Activated CD4-positive, alpha-beta memory T cell treated with anti-CD3 and anti-CD28 coated beads, Interleukin-2, amount 10 ng/mL, durations not matched to agents 7 days and 5 days (primary cell): Measurements from ENCODE around the gene CHTF18. TPM values are rescaled to one million over a fixed set of nuclear protein-coding genes. Genes with fewer than 3 reads are reported as not detected.
"Not testable (repeated sequence)": the region's sequence is repeated elsewhere in the genome, so short reads cannot be mapped to it uniquely, and the experiment has no call there.

Source experiments
- CTCF ChIA-PET: fragments of 350-600 bp; sonication (Branson Sonifier 250); formaldehyde crosslinking; loops from one replicate; lab custom pipeline; 2021; ENCODE audit warnings: antibody characterized with exemption, inconsistent platforms; lab: Charles Lee
- POLR2A ChIA-PET: fragments of 350-600 bp; sonication (Branson Sonifier 250); formaldehyde crosslinking; loops from one replicate; lab custom pipeline; 2021; ENCODE audit warnings: antibody characterized with exemption; lab: Charles Lee
- DNase-seq: peaks from one replicate; pipeline ENCODE4 v3.0.0-alpha.2; 2020
- H3K27ac Mint-ChIP-seq: one replicate; pipeline ENCODE4 v1.8.0; 2021; ENCODE audit warnings: mild to moderate bottlenecking, mixed read lengths
- H3K27me3 Mint-ChIP-seq: one replicate; pipeline ENCODE4 v1.8.0; 2021; ENCODE audit warnings: mixed read lengths
- H3K36me3 Mint-ChIP-seq: one replicate; pipeline ENCODE4 v1.8.0; 2021; ENCODE audit warnings: low read depth, mixed read lengths
- H3K4me1 Mint-ChIP-seq: one replicate; pipeline ENCODE4 v1.8.0; 2021; ENCODE audit warnings: mixed read lengths
- H3K4me3 Mint-ChIP-seq: one replicate; pipeline ENCODE4 v1.8.0; 2021; ENCODE audit warnings: mild to moderate bottlenecking, mixed read lengths
- H3K9me3 Mint-ChIP-seq: one replicate; pipeline ENCODE4 v1.8.0; 2021; ENCODE audit warnings: mixed read lengths
- total RNA-seq, 2 experiments: library from RNA; stranded (reverse); gene quantifications; one replicate each; pipeline ENCODE4 v1.2.3, GENCODE V29; 2021

CHTF18 gene
- total RNA-seq, 2 experiments from 2014 or later: 77.6 to 80.0 TPM

DNA sequence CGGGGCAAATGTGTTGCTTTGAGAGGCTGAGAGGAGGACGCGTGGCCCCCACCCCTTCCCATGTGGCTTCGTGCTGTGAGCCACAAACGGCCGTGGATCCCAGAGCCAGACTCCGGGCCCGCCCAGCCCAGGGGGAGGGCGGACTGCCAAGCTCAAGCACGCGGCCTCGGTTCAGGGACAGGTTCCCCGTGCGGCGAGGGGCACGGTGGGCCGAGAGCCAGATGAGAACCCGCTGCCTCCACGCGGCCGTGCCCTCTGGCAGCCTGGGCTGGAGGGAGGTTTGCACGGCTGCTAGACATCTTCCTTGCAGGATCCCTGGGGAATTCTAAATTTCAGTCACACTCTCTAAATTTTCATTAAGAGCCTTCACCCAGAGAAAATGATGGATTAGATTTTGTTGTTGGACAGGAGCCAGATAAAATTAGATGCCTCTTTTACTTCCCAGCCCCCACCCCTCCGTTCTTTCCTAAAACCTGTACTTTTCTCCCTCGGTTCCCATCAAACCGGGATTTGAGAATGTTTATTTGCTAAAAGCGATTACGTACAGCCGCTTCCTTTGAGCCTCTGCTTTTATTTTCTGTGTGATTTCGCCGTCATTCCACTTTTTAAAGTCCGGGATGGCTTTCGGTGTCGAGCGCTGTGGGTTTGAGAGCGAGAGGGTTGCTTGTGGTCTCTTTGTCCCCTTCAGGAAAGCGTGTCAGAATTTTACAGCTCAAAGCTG lies 37.1 kb downstream of the CHTF18 start:
- H3K4me1 Mint-ChIP-seq: peaks cover 1% of the 10 kb centered on the region
- H3K9me3 Mint-ChIP-seq: no peaks in the 10 kb centered on the region
- ChIA-PET POLR2A (no interaction called here), CTCF (no interaction called here)
- H3K27ac Mint-ChIP-seq: no peak overlapping the region
- no peak for DNase-seq
- no peaks in the 10 kb centered on the region for H3K27me3 Mint-ChIP-seq
- H3K4me3 Mint-ChIP-seq: no peak overlapping the region
- no peaks in the 10 kb centered on the region for H3K36me3 Mint-ChIP-seq

DNA sequence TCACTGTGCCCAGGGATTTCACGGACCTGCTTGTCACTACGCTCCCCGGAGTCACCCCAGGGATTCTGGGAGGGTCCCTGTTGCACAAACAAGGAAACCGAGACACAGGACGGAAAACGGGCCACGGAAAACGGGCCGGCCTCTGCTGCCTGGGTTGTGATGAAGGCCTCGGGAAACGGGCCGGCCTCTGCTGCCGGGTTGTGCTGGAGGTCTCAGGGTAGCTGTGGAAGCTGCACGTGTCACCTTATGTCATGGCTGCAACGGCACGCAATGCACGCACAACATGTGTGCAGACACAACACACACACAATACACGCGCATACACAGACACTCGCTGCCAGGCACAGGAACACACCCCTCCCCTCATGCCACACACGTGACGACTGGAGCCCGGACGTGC lies 39.1 kb downstream of the CHTF18 start:
- H3K36me3 Mint-ChIP-seq: no peaks in the 10 kb centered on the region

DNA sequence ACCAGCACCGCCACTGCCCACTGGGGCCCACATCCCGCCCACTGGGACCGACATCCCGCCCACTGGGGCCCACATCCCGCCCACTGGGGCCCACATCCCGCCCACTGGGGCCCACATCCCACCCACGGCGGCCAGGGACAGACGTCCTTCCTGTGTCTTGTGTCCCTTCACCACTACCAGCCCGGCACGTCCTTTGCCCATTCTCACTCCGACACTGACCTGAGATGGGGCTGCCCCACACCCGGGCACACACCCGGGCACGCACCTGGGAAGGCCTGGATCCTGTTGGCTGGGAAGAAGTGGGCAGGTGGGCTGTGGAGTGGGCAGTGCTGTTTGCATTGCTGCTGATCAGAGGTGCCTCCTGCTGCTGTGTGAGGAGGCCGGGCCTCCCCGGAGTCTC lies 40.5 kb downstream of the CHTF18 start:
- no peak overlapping the region for H3K4me3 Mint-ChIP-seq
- DNase-seq: no peak
- no peaks in the 10 kb centered on the region for H3K4me1 Mint-ChIP-seq
- ChIA-PET CTCF (no interaction called here), POLR2A (no interaction called here)
- H3K9me3 Mint-ChIP-seq: no peaks in the 10 kb centered on the region
- no peak overlapping the region for H3K27ac Mint-ChIP-seq
- H3K27me3 Mint-ChIP-seq: no peaks in the 10 kb centered on the region
- H3K36me3 Mint-ChIP-seq: no peaks in the 10 kb centered on the region

More for the DNA sequence above, 39.1 kb downstream of the CHTF18 start:
- POLR2A ChIA-PET: no interaction called here
- CTCF ChIA-PET: no interaction called here
- Mint-ChIP-seq H3K27me3 (no peaks in the 10 kb centered on the region), H3K4me3 (no peak overlapping the region), H3K9me3 (no peaks in the 10 kb centered on the region), H3K27ac (no peak overlapping the region), H3K4me1 (no peaks in the 10 kb centered on the region)
- DNase-seq: no peak

DNA sequence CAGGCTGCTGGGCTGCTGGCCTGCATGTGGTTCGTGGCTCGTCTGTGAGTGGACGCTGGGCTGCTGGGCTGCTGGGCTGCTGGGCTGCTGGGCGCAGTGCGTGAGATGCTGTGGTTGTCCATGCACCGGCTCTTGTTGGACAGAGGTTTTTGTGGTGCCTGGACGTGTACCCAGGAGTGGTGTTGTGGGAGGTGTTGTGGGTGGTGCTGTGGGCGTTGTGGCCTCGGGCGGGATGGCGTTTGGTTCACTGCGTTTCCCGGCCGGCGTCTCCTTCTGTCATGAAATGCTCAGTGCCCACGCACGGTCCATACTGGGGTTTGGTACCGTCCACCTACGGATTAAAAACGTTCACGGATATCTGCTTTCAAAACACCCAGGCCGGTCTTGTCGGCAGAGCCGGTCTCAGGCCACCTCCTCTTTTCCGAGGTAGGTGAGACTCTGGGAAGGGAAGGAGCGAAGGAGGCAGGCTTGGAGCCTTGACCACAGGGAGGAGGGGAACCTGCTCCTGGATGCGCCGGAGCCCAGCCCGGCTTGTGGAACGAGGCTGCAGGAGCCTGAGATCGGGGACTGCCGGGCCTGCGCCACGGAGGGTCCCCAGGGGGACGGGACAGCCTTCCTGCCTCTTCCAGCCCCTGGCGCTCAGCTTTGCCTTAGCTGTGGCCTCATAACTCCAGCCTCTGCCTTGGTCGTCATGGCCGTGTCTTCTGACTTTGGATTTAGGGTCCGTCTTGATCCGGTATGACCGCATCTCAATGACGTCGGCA lies 41.9 kb downstream of the CHTF18 start:
- no peaks in the 10 kb centered on the region for H3K27me3 Mint-ChIP-seq
- H3K4me1 Mint-ChIP-seq: no peaks in the 10 kb centered on the region
- H3K4me3 Mint-ChIP-seq: no peak overlapping the region
- no peaks in the 10 kb centered on the region for H3K9me3 Mint-ChIP-seq
- no peaks in the 10 kb centered on the region for H3K36me3 Mint-ChIP-seq
- POLR2A ChIA-PET: no interaction called here
- CTCF ChIA-PET: no interaction called here
- H3K27ac Mint-ChIP-seq: no peak overlapping the region
- DNase-seq: no peak

DNA sequence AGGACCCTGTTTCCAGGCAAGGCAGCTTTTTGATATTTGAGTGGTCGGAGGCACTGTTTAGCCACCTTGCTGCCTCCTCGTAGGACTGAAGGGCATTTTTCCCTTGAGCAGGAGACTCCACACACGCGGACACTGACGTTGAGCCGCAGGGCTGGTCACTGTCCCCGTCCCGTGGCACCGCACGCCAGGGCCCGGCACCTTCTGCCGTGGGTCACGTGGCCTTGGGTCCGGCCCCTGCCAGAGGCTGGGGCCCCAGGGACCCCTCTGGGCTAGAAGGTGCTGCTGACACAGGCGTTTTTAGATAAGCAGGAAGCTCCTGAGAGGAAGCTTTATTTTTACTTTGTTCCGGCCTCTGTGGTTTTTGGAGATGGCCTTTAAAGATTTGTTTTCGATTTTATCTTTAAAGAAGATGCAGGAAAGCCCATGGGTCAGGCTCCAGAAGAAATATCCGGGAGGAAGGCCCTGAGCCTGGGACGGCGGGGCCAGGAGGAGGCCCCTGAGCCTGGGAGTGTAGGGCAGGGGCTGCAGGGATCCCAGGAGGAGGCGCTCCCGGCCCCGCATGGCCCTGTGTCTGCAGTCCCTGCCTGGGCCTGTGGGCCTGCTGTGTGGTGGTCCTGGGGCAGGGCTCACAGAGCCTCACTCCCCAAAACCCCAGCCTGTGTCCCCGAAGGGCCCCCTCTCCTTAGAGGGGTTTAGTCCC lies 42.6 kb downstream of the CHTF18 start:
- no peak for DNase-seq
- H3K4me1 Mint-ChIP-seq: no peaks in the 10 kb centered on the region
- ChIA-PET POLR2A (no interaction called here), CTCF (no interaction called here)
- no peaks in the 10 kb centered on the region for H3K27me3 Mint-ChIP-seq
- no peak overlapping the region for H3K27ac Mint-ChIP-seq
- H3K36me3 Mint-ChIP-seq: no peaks in the 10 kb centered on the region
- no peak overlapping the region for H3K4me3 Mint-ChIP-seq
- no peaks in the 10 kb centered on the region for H3K9me3 Mint-ChIP-seq

DNA sequence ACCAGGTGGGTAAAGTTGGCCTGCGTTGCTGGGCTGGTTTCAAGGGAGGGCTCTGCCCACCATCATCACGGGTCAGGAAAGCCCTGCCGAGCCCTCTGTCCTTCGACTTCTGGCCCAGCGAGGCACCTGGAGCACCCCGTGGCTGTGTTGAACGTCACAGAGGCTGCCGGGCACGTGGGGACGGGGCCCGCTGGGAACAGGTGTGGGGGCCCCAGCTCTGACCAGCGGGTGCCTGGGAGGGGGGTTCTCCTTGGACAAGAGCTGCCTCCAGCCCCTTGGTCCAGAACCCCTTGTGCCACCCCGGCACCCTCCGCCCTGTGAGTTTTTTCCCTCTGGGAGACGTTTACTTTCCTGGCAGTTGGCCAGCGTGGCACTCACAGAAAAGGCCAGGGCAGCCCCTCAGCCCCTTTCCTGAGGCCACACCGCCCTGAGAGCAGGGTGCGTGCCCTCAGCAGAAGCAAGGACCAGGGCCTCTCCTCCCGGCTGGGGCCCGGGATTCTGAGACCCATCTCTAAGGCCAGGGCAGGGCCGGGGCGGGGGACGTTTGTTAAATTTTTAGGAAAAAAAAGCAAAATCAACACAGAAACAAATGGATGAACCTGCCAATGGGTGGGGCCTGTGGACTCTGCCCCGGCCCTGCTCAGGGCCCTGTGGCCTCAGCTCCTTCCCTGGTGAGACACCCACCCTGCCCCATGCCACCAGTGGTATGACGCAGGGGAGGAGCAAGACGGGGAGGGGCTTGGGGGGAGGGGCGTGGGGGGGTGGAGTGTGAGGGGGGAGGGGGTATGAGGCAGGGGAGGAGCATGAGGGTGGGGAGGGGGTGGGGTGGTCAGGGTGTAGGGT lies 43.4 kb downstream of the CHTF18 start:
- Mint-ChIP-seq H3K4me1 (no peaks in the 10 kb centered on the region), H3K27ac (no peak overlapping the region), H3K27me3 (no peaks in the 10 kb centered on the region), H3K9me3 (peaks cover 7% of the 10 kb centered on the region), H3K4me3 (no peak overlapping the region), H3K36me3 (no peaks in the 10 kb centered on the region)
- no peak for DNase-seq
- ChIA-PET CTCF (no interaction called here), POLR2A (no interaction called here)

DNA sequence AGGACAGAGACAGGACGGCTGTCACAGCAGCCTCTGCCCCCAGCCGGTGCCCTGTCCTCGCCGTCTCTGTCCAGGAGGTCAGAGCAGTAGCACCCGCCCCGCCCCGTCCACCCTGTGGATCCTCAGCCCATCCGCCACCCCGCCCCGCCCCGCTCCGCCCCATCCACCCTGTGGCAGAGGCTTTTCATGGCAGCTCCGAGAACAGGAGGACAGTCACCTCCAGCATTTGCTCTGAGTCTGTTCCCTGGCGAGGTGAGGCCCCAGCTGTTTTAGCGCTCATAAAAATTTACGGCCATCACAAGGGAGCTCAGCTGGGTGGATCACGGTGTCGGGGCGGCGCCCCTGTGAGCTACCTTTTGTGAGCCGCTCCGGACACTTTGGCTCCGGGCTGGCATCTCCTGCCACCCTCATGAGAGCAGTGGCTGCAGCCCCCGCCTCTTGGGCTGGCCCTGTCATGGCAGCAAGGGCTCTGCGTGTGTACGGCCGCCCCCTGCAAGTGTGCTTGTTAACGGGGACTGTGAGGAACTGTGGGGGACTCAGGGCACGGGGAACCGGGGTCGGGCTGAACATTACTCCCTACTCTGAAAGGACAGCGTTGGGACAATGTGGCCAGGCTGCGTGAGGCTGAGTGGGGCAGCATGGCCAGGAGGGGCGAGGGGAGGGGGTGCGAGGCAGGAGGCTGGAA lies 44.4 kb downstream of the CHTF18 start:
- no peaks in the 10 kb centered on the region for H3K36me3 Mint-ChIP-seq
- ChIA-PET CTCF (no interaction called here), POLR2A (no interaction called here)

DNA sequence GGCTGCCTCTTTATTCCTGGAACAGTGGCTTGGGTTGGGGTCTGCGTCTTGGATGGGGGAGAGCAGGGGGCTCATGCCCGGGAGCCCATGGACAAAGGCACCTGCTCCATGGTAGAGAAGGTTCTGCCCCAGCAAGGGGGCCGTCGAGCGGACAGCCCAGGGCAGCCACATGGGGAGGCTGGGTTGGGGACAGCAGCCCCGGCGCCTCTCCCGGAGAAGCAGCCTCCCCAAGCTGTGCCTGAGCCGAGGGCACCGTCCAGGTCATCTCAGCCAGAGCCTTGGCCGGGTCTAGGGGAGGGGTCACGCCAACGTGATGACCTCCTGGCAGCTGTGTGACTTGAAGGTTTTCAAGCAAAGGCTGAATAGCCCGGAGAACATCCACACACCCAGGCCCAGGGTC lies 45.0 kb downstream of the CHTF18 start:
- H3K36me3 Mint-ChIP-seq: no peaks in the 10 kb centered on the region
- CTCF ChIA-PET: no interaction called here
- H3K4me1 Mint-ChIP-seq: no peaks in the 10 kb centered on the region

More for the DNA sequence above, 44.4 kb downstream of the CHTF18 start:
- Mint-ChIP-seq H3K4me1 (no peaks in the 10 kb centered on the region), H3K4me3 (no peak overlapping the region), H3K27me3 (no peaks in the 10 kb centered on the region), H3K9me3 (peaks cover 11% of the 10 kb centered on the region), H3K27ac (no peak overlapping the region)
- no peak for DNase-seq

DNA sequence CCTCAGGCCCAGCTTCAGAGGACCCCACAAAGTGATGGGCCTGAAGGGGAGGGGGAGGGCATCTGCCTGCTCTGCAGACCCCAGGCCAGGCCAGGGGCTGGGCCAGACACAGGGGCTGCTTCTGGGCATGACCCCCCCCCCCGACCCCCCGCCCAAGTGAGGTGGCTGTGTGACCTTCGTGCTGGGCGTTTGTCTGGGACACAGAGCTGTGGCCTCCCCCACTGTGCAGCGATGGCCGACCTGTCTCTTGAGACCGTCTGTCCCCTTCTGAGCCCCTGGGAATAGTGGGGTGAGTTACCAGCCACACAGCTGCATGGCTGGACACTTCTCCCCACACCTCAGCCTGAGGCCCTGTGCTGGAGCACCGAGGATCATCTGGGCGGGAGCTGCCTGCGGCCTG lies 47.0 kb downstream of the CHTF18 start:
- peaks cover 15% of the 10 kb centered on the region for H3K9me3 Mint-ChIP-seq
- no peak overlapping the region for H3K4me3 Mint-ChIP-seq
- H3K27me3 Mint-ChIP-seq: no peaks in the 10 kb centered on the region
- ChIA-PET CTCF (no interaction called here), POLR2A (no interaction called here)
- no peak for DNase-seq
- H3K4me1 Mint-ChIP-seq: no peaks in the 10 kb centered on the region
- no peaks in the 10 kb centered on the region for H3K36me3 Mint-ChIP-seq
- H3K27ac Mint-ChIP-seq: no peak overlapping the region

More for the DNA sequence above, 45.0 kb downstream of the CHTF18 start:
- no peaks in the 10 kb centered on the region for H3K27me3 Mint-ChIP-seq
- no peak overlapping the region for H3K27ac Mint-ChIP-seq
- H3K4me3 Mint-ChIP-seq: no peak overlapping the region
- no peak for DNase-seq
- H3K9me3 Mint-ChIP-seq: peaks cover 13% of the 10 kb centered on the region
- POLR2A ChIA-PET: no interaction called here

DNA sequence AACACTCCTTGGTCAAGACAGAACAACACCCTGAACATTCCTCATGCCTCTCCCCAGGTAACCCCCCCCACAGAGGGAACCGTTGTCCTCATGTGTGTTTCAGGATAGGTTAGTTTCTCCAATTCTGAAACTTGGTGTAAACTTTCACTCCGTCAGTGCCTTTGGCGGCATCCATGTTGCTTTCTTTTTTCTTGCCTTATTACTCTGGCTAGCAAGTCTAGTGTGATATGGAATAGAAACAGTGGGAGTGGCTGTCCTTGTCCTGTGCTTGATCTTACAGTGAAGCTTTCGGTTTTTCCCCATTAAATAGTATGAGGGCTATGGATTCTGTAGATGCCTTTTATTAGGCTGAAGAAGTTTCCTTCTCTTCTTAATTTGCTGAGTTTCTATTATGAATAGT lies 47.8 kb downstream of the CHTF18 start:
- peaks cover 15% of the 10 kb centered on the region for H3K9me3 Mint-ChIP-seq
- no peaks in the 10 kb centered on the region for H3K4me1 Mint-ChIP-seq
- ChIA-PET POLR2A (no interaction called here), CTCF (no interaction called here)
- H3K27ac Mint-ChIP-seq: no peak overlapping the region
- no peaks in the 10 kb centered on the region for H3K27me3 Mint-ChIP-seq
- H3K4me3 Mint-ChIP-seq: no peak overlapping the region
- no peak for DNase-seq
- no peaks in the 10 kb centered on the region for H3K36me3 Mint-ChIP-seq

DNA sequence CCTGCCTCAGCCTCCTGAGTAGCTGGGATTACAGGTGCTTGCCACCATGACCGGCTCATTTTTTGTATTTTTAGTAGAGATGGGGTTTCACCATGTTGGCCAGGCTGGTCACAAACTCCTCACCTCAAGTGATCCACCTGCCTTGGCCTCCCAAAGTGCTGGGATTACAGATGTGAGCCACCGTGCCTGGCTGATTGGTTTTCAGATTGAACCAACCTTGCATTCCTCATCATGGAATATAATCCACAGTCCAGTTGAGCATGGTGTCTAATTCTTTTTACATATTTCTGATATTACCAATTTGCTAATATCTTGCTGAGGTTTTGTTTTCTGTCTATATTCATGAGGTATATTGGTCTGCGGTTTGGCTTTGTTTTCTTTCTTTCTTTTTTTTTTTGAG lies 48.4 kb downstream of the CHTF18 start:
- H3K36me3 Mint-ChIP-seq, H3K4me1 Mint-ChIP-seq, POLR2A ChIA-PET, H3K4me3 Mint-ChIP-seq, H3K27me3 Mint-ChIP-seq, CTCF ChIA-PET, H3K27ac Mint-ChIP-seq, DNase-seq: not testable (repeated sequence)
- peaks cover 15% of the 10 kb centered on the region for H3K9me3 Mint-ChIP-seq

DNA sequence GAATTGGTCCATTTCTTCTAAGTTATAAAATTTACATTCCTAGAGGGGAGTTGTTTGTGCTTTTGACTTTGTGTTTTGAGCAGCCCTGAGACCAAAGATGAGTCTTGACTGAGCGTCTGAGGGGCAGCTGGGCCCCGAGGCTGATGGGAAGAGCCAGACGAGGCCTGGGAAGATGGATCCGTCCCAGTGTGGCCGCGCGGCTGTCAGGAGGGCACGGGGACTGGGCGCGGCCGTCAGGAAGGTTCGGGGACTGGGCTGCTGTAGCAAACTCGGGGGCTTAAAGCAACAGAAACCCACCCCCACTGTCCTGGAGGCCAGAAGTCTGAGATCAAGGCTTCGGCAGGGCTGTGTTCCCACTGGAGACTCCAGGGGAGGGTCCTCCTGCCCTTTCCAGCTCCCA lies 50.3 kb downstream of the CHTF18 start:
- DNase-seq: no peak
- Mint-ChIP-seq H3K27ac (no peak overlapping the region), H3K4me1 (no peaks in the 10 kb centered on the region), H3K27me3 (no peaks in the 10 kb centered on the region), H3K4me3 (no peak overlapping the region), H3K36me3 (no peaks in the 10 kb centered on the region), H3K9me3 (peaks cover 15% of the 10 kb centered on the region)
- POLR2A ChIA-PET: no interaction called here
- CTCF ChIA-PET: no interaction called here
